Measurements from ENCODE around the gene WWC2.
"Not testable (repeated sequence)": the region's sequence is repeated elsewhere in the genome, so short reads cannot be mapped to it uniquely, and the experiment has no call there.

The WWC2 gene

GRCh38 chr4:183118141-183118540, 19.1 kb downstream of the WWC2 start:
- ChIA-PET CTCF (no interaction called here), POLR2A (no interaction called here)
- Histone ChIP-seq H3K4me1 (ENCODE audit: control insufficient read depth, insufficient read depth, low read length) (no peaks in the 10 kb centered on the region), H3K4me3 (ENCODE audit: low read depth, low read length) (no peak overlapping the region), H3K9me3 (ENCODE audit: control insufficient read depth, insufficient read depth, low read depth, low read length) (no peaks in the 10 kb centered on the region), H3K36me3 (ENCODE audit: control insufficient read depth in 2 of 2, insufficient read depth in 1 of 2, low read length in 2 of 2) (no peaks in the 10 kb centered on the region), H3K27ac (ENCODE audit: extremely low read depth, low read depth, low read length) (no peak overlapping the region)
- no peak for TF ChIP-seq ZNF174 (tag by site-specific recombination; IDR thresholded peaks at IDR 0.05)
- no peak for TF ChIP-seq ZNF768 (tag by site-specific recombination; IDR thresholded peaks at IDR 0.05)
- no peak for TF ChIP-seq MYNN (tag by site-specific recombination; IDR thresholded peaks at IDR 0.05; ENCODE audit: borderline replicate concordance)
- TF ChIP-seq ZIC2 (tag by site-specific recombination; IDR thresholded peaks at IDR 0.05) = no peak
- no peak for TF ChIP-seq ZBTB21 (tag by site-specific recombination; IDR thresholded peaks at IDR 0.05)
- TF ChIP-seq ZNF114 (tag by site-specific recombination; IDR thresholded peaks at IDR 0.05) = no peak
- TF ChIP-seq ZNF548 (tag by site-specific recombination; IDR thresholded peaks at IDR 0.05) = no peak
- no peak for TF ChIP-seq ZNF324 (tag by site-specific recombination; IDR thresholded peaks at IDR 0.05)

DNA sequence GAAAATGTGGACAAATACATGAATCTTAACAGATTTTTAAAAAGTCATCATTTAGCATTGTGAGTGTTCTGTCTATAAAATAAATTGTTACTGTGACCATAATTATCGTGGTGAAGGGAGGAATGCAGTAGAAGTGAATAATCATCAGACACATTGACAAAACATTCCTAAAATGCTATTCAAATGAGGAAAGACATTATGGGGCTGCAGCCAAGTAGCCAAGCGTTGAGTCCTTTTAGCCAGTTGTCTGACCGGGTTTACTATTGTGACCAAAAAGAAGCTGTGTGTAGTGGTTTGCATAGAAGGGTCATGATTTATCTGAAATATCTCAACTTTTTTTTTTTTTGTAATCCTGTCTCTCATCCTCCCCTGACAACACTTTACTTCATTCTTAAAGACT, 19.5 kb downstream of the WWC2 start:
- H3K27ac ChIP-seq (ENCODE audit: extremely low read depth, low read depth, low read length) = no peak overlapping the region
- CTCF ChIA-PET = interaction anchor here (1.2 kb wide), 1 partner anchor 42 kb away, joined by 3 read pairs; no protein-coding TSS in a partner anchor
- POLR2A ChIA-PET = no interaction called here

GRCh38 chr4:183121660-183122059, 22.6 kb downstream of the WWC2 start:
- H3K27ac ChIP-seq (ENCODE audit: extremely low read depth, low read depth, low read length); POLR2A ChIA-PET; H3K9me3 ChIP-seq (ENCODE audit: control insufficient read depth, insufficient read depth, low read depth, low read length); H3K4me1 ChIP-seq (ENCODE audit: control insufficient read depth, insufficient read depth, low read length); H3K36me3 ChIP-seq (ENCODE audit: control insufficient read depth in 2 of 2, insufficient read depth in 1 of 2, low read length in 2 of 2); CTCF ChIA-PET; H3K4me3 ChIP-seq (ENCODE audit: low read depth, low read length): not testable (repeated sequence)

More for the DNA sequence above, 19.5 kb downstream of the WWC2 start:
- Histone ChIP-seq H3K4me3 (ENCODE audit: low read depth, low read length) (no peak overlapping the region; the same call in 1 of the 2 replicates), H3K4me1 (ENCODE audit: control insufficient read depth, insufficient read depth, low read length) (no peaks in the 10 kb centered on the region), H3K9me3 (ENCODE audit: control insufficient read depth, insufficient read depth, low read depth, low read length) (no peaks in the 10 kb centered on the region), H3K36me3 (ENCODE audit: control insufficient read depth in 2 of 2, insufficient read depth in 1 of 2, low read length in 2 of 2) (no peaks in the 10 kb centered on the region)
- TF ChIP-seq ZNF184 (tag by site-specific recombination; IDR thresholded peaks at IDR 0.05) = no peak
- no peak for TF ChIP-seq ZNF548 (tag by site-specific recombination; IDR thresholded peaks at IDR 0.05)
- TF ChIP-seq WT1 (tag by site-specific recombination; IDR thresholded peaks at IDR 0.05) = 0 out of 2 replicates have a peak, but pooled peaks have one; percentile 13
- no peak for TF ChIP-seq SP7 (tag by site-specific recombination; IDR thresholded peaks at IDR 0.05)
- no peak for TF ChIP-seq ZNF140 (tag by site-specific recombination; IDR thresholded peaks at IDR 0.05)

DNA sequence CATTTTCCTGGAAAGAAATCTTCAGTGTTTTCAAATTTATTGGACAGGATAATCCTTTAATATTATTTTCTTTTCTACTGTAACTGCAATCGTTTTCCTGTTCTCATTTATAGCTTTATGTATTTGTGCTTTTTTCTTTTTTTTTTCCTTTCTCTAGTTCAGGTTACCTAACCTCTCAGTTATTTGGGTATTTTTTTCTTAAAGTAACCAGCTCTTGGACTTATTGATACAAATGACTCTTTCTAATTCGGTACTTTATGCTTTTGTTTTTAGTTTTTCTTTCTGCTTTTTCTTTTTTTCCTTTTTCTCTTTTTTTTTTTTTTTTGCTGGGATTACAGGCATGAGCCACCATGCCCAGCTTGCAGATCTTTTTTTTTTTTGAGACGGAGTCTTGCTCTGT, 25.2 kb downstream of the WWC2 start:
- no peaks in the 10 kb centered on the region for H3K36me3 ChIP-seq (ENCODE audit: control insufficient read depth in 2 of 2, insufficient read depth in 1 of 2, low read length in 2 of 2)
- CTCF ChIA-PET = no interaction called here
- no peaks in the 10 kb centered on the region for H3K9me3 ChIP-seq (ENCODE audit: control insufficient read depth, insufficient read depth, low read depth, low read length)
- no peak overlapping the region for H3K4me3 ChIP-seq (ENCODE audit: low read depth, low read length)
- no peaks in the 10 kb centered on the region for H3K4me1 ChIP-seq (ENCODE audit: control insufficient read depth, insufficient read depth, low read length)
- H3K27ac ChIP-seq (ENCODE audit: extremely low read depth, low read depth, low read length) = no peak overlapping the region
- POLR2A ChIA-PET = no interaction called here
- TF ChIP-seq, protein P1, sequence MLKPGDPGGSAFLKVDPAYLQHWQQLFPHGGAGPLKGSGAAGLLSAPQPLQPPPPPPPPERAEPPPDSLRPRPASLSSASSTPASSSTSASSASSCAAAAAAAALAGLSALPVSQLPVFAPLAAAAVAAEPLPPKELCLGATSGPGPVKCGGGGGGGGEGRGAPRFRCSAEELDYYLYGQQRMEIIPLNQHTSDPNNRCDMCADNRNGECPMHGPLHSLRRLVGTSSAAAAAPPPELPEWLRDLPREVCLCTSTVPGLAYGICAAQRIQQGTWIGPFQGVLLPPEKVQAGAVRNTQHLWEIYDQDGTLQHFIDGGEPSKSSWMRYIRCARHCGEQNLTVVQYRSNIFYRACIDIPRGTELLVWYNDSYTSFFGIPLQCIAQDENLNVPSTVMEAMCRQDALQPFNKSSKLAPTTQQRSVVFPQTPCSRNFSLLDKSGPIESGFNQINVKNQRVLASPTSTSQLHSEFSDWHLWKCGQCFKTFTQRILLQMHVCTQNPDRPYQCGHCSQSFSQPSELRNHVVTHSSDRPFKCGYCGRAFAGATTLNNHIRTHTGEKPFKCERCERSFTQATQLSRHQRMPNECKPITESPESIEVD (tag by site-specific recombination; IDR thresholded peaks at IDR 0.05) = peak; percentile 47
- no peak for TF ChIP-seq ZNF791 (tag by site-specific recombination; IDR thresholded peaks at IDR 0.05)
- peak; percentile 69; the same call in 1 of the 2 replicates for TF ChIP-seq PRDM1 (tag by site-specific recombination; IDR thresholded peaks at IDR 0.05)
- no peak for TF ChIP-seq GLIS2 (tag by site-specific recombination; IDR thresholded peaks at IDR 0.05)
- TF ChIP-seq, protein P2, sequence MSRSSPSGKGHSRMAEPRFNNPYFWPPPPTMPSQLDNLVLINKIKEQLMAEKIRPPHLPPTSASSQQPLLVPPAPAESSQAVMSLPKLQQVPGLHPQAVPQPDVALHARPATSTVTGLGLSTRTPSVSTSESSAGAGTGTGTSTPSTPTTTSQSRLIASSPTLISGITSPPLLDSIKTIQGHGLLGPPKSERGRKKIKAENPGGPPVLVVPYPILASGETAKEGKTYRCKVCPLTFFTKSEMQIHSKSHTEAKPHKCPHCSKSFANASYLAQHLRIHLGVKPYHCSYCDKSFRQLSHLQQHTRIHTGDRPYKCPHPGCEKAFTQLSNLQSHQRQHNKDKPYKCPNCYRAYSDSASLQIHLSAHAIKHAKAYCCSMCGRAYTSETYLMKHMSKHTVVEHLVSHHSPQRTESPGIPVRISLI (tag by site-specific recombination; IDR thresholded peaks at IDR 0.05) = peak; percentile 90
- no peak for TF ChIP-seq ZNF792 (tag by site-specific recombination; IDR thresholded peaks at IDR 0.05)
- TF ChIP-seq CTCF (tag by site-specific recombination; IDR thresholded peaks at IDR 0.05) = no peak
- no peak for TF ChIP-seq ZNF621 (tag by site-specific recombination; IDR thresholded peaks at IDR 0.05)
- no peak for TF ChIP-seq ZNF121 (tag by site-specific recombination; IDR thresholded peaks at IDR 0.05)
- no peak for TF ChIP-seq REST (tag by site-specific recombination; IDR thresholded peaks at IDR 0.05)
- no peak for TF ChIP-seq ZNF48 (tag by site-specific recombination; IDR thresholded peaks at IDR 0.05)
